PFSK-1 (cell line): Measurements from ENCODE around the gene RNF121.

Experiments used
- POLR2AphosphoS5 ChIP-seq: IDR thresholded peaks from 2 replicates; pipeline ENCODE4 v1.6.1; 2012; ENCODE audit warnings: low read depth, mild to moderate bottlenecking, control low read depth, low read length, moderate library complexity
- SIN3A ChIP-seq: IDR thresholded peaks from 2 replicates; pipeline ENCODE4 v1.6.1; 2012; ENCODE audit warnings: mild to moderate bottlenecking, low read length, moderate library complexity, borderline replicate concordance; ENCODE audit not compliant: insufficient read depth

DNA sequence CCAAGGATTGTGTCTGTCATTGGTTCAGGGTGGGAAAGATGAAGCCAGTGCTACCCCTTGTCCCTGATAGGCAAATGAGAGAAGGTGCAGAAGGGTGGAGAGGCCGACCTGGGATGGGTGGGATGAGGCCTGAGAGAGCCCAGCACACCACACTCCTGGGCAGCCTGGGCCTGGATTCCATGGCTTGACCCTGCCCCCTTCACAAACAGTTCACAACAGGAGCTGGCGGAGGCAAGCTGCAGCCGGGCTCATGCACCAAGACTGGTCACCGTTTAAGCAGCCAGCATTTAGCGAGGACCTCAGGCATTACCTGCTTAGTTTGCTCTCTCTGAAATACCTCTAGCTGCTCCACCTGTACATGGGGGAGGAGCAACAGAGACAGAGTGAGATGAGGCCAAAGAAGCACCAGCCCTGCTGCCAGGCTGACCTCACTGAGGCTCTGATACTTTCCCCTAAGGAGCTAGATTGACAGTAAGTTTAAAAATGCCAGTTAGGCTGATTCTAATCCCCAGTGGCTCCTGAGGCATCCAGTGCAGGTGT is 83.3 kb downstream of the RNF121 start:
- no peak for TF ChIP-seq POLR2AphosphoS5
- no peak for TF ChIP-seq SIN3A
